B cell (primary cell): ENCODE measurements around the gene SYNC. TPM values are rescaled to one million over a fixed set of nuclear protein-coding genes. Genes with fewer than 3 reads are reported as not detected.

Source experiments
- ATAC-seq: fragments of 200-7000 bp; cut with Tn5 transposase; one replicate; pipeline ENCODE4 v1.10.0; 2021; ENCODE audit warnings: low read depth, mild to moderate bottlenecking, moderate number of reproducible peaks, moderate library complexity
- CTCF ChIA-PET: fragments of 350-600 bp; sonication (Branson Sonifier 250); formaldehyde crosslinking; loops from one replicate; lab custom pipeline; 2021; ENCODE audit warnings: antibody characterized with exemption, inconsistent platforms; lab: Charles Lee
- POLR2A ChIA-PET: fragments of 350-600 bp; sonication (Branson Sonifier 250); formaldehyde crosslinking; loops from one replicate; lab custom pipeline; 2021; ENCODE audit warnings: antibody characterized with exemption; lab: Charles Lee
- DNase-seq: peaks from one replicate; pipeline ENCODE4 v3.0.0; 2013
- H2AFZ ChIP-seq: 2 replicates; pipeline ENCODE4 v1.6.1; 2012; ENCODE audit warnings: mild to moderate bottlenecking, low read depth, low read length; ENCODE audit not compliant: insufficient read depth, poor library complexity, severe bottlenecking
- H3K27ac ChIP-seq, 2 donors: 1 replicate in 1 of 2; 2 replicates in 1 of 2; pipeline ENCODE4 v1.5.1; 2012 to 2013; ENCODE audit warnings: low read length in 2 of 2, mild to moderate bottlenecking in 2 of 2, moderate library complexity in 1 of 2
- H3K27me3 ChIP-seq, 4 experiments: fragments of 200-600 bp in 1 of 4; sonication (generic) in 1 of 4; replicated peaks in 1 of 4; 1 replicate in 2 of 4; 2 replicates in 2 of 4; pipeline versions ENCODE4 v1.6.1 to v1.7.0; 2013 to 2016; ENCODE audit warnings: low read length in 3 of 4, mild to moderate bottlenecking in 2 of 4, mixed read lengths in 1 of 4, moderate library complexity in 1 of 4; ENCODE audit not compliant: insufficient read depth in 4 of 4, control insufficient read depth in 3 of 4; ENCODE audit errors: control extremely low read depth in 1 of 4
- H3K36me3 ChIP-seq, 2 experiments: replicated peaks in 1 of 2; 1 replicate in 1 of 2; 2 replicates in 1 of 2; pipeline versions ENCODE4 v1.6.1 to v1.7.1; 2013; ENCODE audit warnings: low read length in 1 of 2; ENCODE audit not compliant: insufficient read depth in 2 of 2, control insufficient read depth in 1 of 2; ENCODE audit errors: control extremely low read depth in 1 of 2, extremely low read depth in 1 of 2
- H3K4me1 ChIP-seq, 2 donors: fragments of 200-600 bp in 1 of 2; sonication (generic) in 1 of 2; 1 replicate in 1 of 2; 2 replicates in 1 of 2; pipeline versions ENCODE4 v1.5.1 to v1.6.1; 2013 to 2017; ENCODE audit warnings: low read length in 2 of 2; ENCODE audit not compliant: control insufficient read depth in 2 of 2, insufficient read depth in 2 of 2
- H3K4me2 ChIP-seq: replicated peaks from 2 replicates; pipeline ENCODE3; 2012; ENCODE audit warnings: mild to moderate bottlenecking, low read depth, low read length; ENCODE audit not compliant: poor library complexity, severe bottlenecking
- H3K4me3 ChIP-seq, 5 experiments: fragments of 200-600 bp in 1 of 5; sonication (generic) in 1 of 5; 1 replicate in 3 of 5; 2 replicates in 2 of 5; pipeline versions ENCODE4 v1.5.1 to v1.7.0; 2011 to 2016; ENCODE audit warnings: low read length in 4 of 5, mild to moderate bottlenecking in 4 of 5, low read depth in 2 of 5, control low read depth in 1 of 5, moderate library complexity in 1 of 5; ENCODE audit not compliant: insufficient read depth in 1 of 5; ENCODE audit errors: control extremely low read depth in 1 of 5, extremely low read depth in 1 of 5
- H3K79me2 ChIP-seq: fragments of 200-600 bp; sonication (generic); one replicate; pipeline ENCODE4 v1.6.0; 2016; ENCODE audit warnings: low read length; ENCODE audit not compliant: control insufficient read depth, insufficient read depth
- H3K9ac ChIP-seq: fragments of 200-600 bp; sonication (generic); 2 replicates; pipeline ENCODE4 v1.6.1; 2017; ENCODE audit warnings: mild to moderate bottlenecking, low read length, moderate library complexity
- H3K9me3 ChIP-seq, 3 donors: one replicate each; pipeline versions ENCODE4 v1.6.1 to v1.7.1; 2013; ENCODE audit warnings: low read length in 2 of 3; ENCODE audit not compliant: control insufficient read depth in 2 of 3, insufficient read depth in 1 of 3; ENCODE audit errors: control extremely low read depth in 1 of 3
- H4K20me1 ChIP-seq: 2 replicates; pipeline ENCODE4 v1.6.0; 2012; ENCODE audit warnings: mild to moderate bottlenecking, low read length; ENCODE audit not compliant: insufficient read depth, control insufficient read depth, poor library complexity, severe bottlenecking
- H3K27ac Mint-ChIP-seq: one replicate; pipeline ENCODE4 v1.8.0; 2021; ENCODE audit warnings: mixed read lengths
- H3K27me3 Mint-ChIP-seq: one replicate; pipeline ENCODE4 v1.8.0; 2021; ENCODE audit warnings: mixed read lengths
- H3K4me1 Mint-ChIP-seq: one replicate; pipeline ENCODE4 v1.8.0; 2021; ENCODE audit warnings: mixed read lengths
- H3K4me3 Mint-ChIP-seq: one replicate; pipeline ENCODE4 v1.8.0; 2021; ENCODE audit warnings: mixed read lengths
- H3K9me3 Mint-ChIP-seq: one replicate; pipeline ENCODE4 v1.8.0; 2022; ENCODE audit warnings: mixed read lengths; ENCODE audit not compliant: insufficient read depth
- EZH2 ChIP-seq: IDR thresholded peaks from 2 replicates; pipeline ENCODE4 v1.6.1; 2012; ENCODE audit warnings: borderline replicate concordance, low read depth, mild to moderate bottlenecking, moderate library complexity, low read length; ENCODE audit not compliant: insufficient read depth, poor library complexity, severe bottlenecking
- WGBS: methylation state at CpG from one replicate; pipeline ENCODE4 v1.1.5; 2013; ENCODE audit warnings: missing lambda C conversion rate; ENCODE audit not compliant: insufficient coverage; 5-methylcytosine and 5-hydroxymethylcytosine counted together
- intact Hi-C: fragments of 100-400 bp; cut with micrococcal nuclease; formaldehyde crosslinking; loops from one replicate; pipeline ENCODE4 v1.10.0; 2022
- polyA plus RNA-seq: library from polyadenylated mRNA; depleted of rRNA; stranded (reverse); fragments of >200 nt; gene quantifications from 2 replicates; pipeline ENCODE4 v1.2.3, GENCODE V29; 2012
- total RNA-seq, 2 donors: library from RNA; stranded (reverse); fragments of 120-200 nt in 1 of 2; gene quantifications; 1 replicate in 1 of 2; 2 replicates in 1 of 2; pipeline versions ENCODE4 v1.2.3 to v1.2.4, GENCODE V29; 2013 to 2022
- TF ChIP-seq, protein P1 (sequence below): fragments of 200-600 bp; IDR thresholded peaks from one replicate; pipeline ENCODE4 v1.8.0; 2022; ENCODE audit warnings: antibody characterized with exemption, mild to moderate bottlenecking

The SYNC gene
- total and polyA plus RNA-seq, 2 donors (not counting 1 experiment from before 2014, with no cell fraction given): not detected

DNA sequence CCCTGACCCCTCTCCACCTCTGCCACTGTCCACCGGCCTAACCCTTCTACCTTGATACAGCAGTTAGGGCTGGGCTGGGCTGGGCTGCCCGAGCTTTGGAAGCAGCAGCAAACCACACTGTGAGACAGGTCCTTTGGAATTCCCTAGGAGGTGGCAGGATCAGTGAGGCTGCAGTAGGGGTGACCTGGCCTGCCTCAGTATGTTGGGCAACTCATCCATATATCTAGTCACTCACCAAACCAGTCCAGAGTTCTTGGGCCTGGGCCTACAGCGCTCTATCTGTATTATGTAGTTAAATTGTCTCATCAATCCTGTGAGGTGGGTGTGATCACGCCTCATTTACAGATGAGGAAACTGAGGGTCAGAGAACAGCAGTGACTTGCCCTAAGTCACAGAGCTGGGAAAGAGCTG, 13.3 kb upstream of the SYNC start:
- ChIA-PET POLR2A (no interaction called here), CTCF (interaction anchor here (1.0 to 1.7 kb wide), 2 partner anchors 10 to 156 kb away, joined by 3 to 4 read pairs; no protein-coding TSS in a partner anchor)
- Mint-ChIP-seq H3K27ac (no peak overlapping the region), H3K27me3 (peaks cover 12% of the 10 kb centered on the region), H3K4me3 (no peak overlapping the region), H3K4me1 (peaks cover 9% of the 10 kb centered on the region), H3K9me3 (no peaks in the 10 kb centered on the region)
- Histone ChIP-seq H4K20me1 (no peaks in the 10 kb centered on the region), H3K27me3 (peaks cover 0 to 24% (median 2%) of the 10 kb centered on the region in 4 experiments), H3K27ac (no peak overlapping the region), H3K9ac (no peak overlapping the region), H3K36me3 (no peaks in the 10 kb centered on the region), H2AFZ (no peak overlapping the region), H3K4me2 (no peak overlapping the region), H3K4me3 (no peak overlapping the region), H3K79me2 (no peaks in the 10 kb centered on the region), H3K9me3 (peaks cover 0 to 6% (median 0%) of the 10 kb centered on the region in 3 donors), H3K4me1 (peaks cover 6 to 13% of the 10 kb centered on the region in 2 donors)
- DNase-seq (no peak), ATAC-seq (no peak)
- TF ChIP-seq EZH2: no peak
- TF ChIP-seq, protein P1, sequence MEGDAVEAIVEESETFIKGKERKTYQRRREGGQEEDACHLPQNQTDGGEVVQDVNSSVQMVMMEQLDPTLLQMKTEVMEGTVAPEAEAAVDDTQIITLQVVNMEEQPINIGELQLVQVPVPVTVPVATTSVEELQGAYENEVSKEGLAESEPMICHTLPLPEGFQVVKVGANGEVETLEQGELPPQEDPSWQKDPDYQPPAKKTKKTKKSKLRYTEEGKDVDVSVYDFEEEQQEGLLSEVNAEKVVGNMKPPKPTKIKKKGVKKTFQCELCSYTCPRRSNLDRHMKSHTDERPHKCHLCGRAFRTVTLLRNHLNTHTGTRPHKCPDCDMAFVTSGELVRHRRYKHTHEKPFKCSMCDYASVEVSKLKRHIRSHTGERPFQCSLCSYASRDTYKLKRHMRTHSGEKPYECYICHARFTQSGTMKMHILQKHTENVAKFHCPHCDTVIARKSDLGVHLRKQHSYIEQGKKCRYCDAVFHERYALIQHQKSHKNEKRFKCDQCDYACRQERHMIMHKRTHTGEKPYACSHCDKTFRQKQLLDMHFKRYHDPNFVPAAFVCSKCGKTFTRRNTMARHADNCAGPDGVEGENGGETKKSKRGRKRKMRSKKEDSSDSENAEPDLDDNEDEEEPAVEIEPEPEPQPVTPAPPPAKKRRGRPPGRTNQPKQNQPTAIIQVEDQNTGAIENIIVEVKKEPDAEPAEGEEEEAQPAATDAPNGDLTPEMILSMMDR: no peak
- 100% methylated on average over 3 of the region's 4 CpGs for WGBS
- intact Hi-C loops: no loop called here

DNA sequence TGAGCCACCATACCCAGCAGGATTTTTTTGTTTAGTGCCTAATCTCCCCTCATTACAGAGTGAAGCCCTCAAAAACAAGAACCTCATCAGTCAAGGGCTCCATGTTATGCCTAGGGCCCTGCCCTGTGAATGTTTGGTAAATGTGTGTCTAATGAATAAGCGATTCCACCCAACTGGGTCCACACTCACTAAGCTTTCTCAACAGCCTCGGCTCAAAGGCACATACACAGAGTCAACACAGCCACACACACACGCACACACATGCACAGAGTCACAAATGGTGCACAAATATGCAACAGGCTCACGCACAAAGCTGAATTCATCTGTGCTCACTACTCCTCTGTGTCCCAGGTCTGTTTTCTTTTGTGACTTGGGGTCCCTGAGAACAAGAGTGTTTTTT, 11.7 kb upstream of the SYNC start:
- H3K9me3 Mint-ChIP-seq: no peaks in the 10 kb centered on the region
- Histone ChIP-seq H3K4me1 (peaks cover 6 to 13% of the 10 kb centered on the region in 2 donors), H3K4me3 (no peak overlapping the region), H3K27ac (no peak overlapping the region), H3K9me3 (no peaks in the 10 kb centered on the region), H4K20me1 (no peaks in the 10 kb centered on the region), H3K36me3 (no peaks in the 10 kb centered on the region), H2AFZ (no peak overlapping the region), H3K4me2 (no peak overlapping the region), H3K9ac (no peak overlapping the region), H3K79me2 (no peaks in the 10 kb centered on the region), H3K27me3 (peaks cover 0 to 13% (median 0%) of the 10 kb centered on the region in 4 experiments)
- no peak overlapping the region for H3K27ac Mint-ChIP-seq
- ATAC-seq: no peak
- no peak for TF ChIP-seq EZH2
- TF ChIP-seq, protein P1: no peak
- intact Hi-C loops: no loop called here
- ChIA-PET POLR2A (no interaction called here), CTCF (interaction anchor here (1.5 to 4.3 kb wide), 2 partner anchors 59 to 371 kb away, joined by 4 to 34 read pairs; no protein-coding TSS in a partner anchor)
- peaks cover 6% of the 10 kb centered on the region for H3K27me3 Mint-ChIP-seq
- 81% methylated on average over 2 of the region's 4 CpGs for WGBS
- DNase-seq: no peak
- peaks cover 9% of the 10 kb centered on the region for H3K4me1 Mint-ChIP-seq
- H3K4me3 Mint-ChIP-seq: no peak overlapping the region
